ENCODE data around the gene IQSEC2.

Gene IQSEC2

GRCh38 chrX:53269536-53270107, 11.8 kb downstream of the IQSEC2 start:
- no peak for DNase-seq (ENCODE audit: low read depth)
- no peak overlapping the region for H3K4me3 ChIP-seq (ENCODE audit: control insufficient read depth, low read depth, low read length)
- TF ChIP-seq CTCF (conservative IDR thresholded peaks at IDR 0.05; ENCODE audit: control insufficient read depth, insufficient read depth, low read depth, low read length): no peak

- no peak for TF ChIP-seq CTCF (conservative IDR thresholded peaks at IDR 0.05; ENCODE audit: control insufficient read depth, insufficient read depth, low read depth, low read length)
- DNase-seq (ENCODE audit: low read depth): peak; percentile 57
- H3K4me3 ChIP-seq (ENCODE audit: control insufficient read depth, low read depth, low read length): no peak overlapping the region
These were observed 13.2 kb downstream of the IQSEC2 start for GRCh38 chrX:53268173-53268572.

- DNase-seq (ENCODE audit: low read depth): no peak
- no peak for TF ChIP-seq CTCF (conservative IDR thresholded peaks at IDR 0.05; ENCODE audit: control insufficient read depth, insufficient read depth, low read depth, low read length)
- H3K4me3 ChIP-seq (ENCODE audit: control insufficient read depth, low read depth, low read length): no peak overlapping the region
These were observed 14.5 kb downstream of the IQSEC2 start for GRCh38 chrX:53266914-53267313.

- no peak overlapping the region for H3K4me3 ChIP-seq (ENCODE audit: control insufficient read depth, low read depth, low read length)
- TF ChIP-seq CTCF (conservative IDR thresholded peaks at IDR 0.05; ENCODE audit: control insufficient read depth, insufficient read depth, low read depth, low read length): no peak
- peak; percentile 74 for DNase-seq (ENCODE audit: low read depth)
These were observed 15.4 kb downstream of the IQSEC2 start for GRCh38 chrX:53265771-53266574.

GRCh38 chrX:53263597-53264094, 17.7 kb downstream of the IQSEC2 start:
- DNase-seq (ENCODE audit: low read depth): peak; percentile 88
- no peak for TF ChIP-seq CTCF (conservative IDR thresholded peaks at IDR 0.05; ENCODE audit: control insufficient read depth, insufficient read depth, low read depth, low read length)
- H3K4me3 ChIP-seq (ENCODE audit: control insufficient read depth, low read depth, low read length): no peak overlapping the region

GRCh38 chrX:53262918-53263394, 18.4 kb downstream of the IQSEC2 start:
- no peak for TF ChIP-seq CTCF (conservative IDR thresholded peaks at IDR 0.05; ENCODE audit: control insufficient read depth, insufficient read depth, low read depth, low read length)
- no peak overlapping the region for H3K4me3 ChIP-seq (ENCODE audit: control insufficient read depth, low read depth, low read length)
- DNase-seq (ENCODE audit: low read depth): peak; percentile 85
